Breast epithelium (tissue), 3 donors: ENCODE results near the gene ACRBP.

Experiments
- CTCF ChIP-seq, 3 donors: fragments of 450-650 bp; IDR thresholded peaks; one replicate each; pipeline ENCODE4 v1.5.1; 2016 to 2017; ENCODE audit warnings: antibody characterized with exemption in 3 of 3, mild to moderate bottlenecking in 3 of 3, moderate library complexity in 3 of 3
- POLR2A ChIP-seq: fragments of 450-650 bp; IDR thresholded peaks from one replicate; pipeline ENCODE4 v1.6.1; 2016; ENCODE audit warnings: antibody characterized with exemption, mild to moderate bottlenecking, moderate library complexity

DNA sequence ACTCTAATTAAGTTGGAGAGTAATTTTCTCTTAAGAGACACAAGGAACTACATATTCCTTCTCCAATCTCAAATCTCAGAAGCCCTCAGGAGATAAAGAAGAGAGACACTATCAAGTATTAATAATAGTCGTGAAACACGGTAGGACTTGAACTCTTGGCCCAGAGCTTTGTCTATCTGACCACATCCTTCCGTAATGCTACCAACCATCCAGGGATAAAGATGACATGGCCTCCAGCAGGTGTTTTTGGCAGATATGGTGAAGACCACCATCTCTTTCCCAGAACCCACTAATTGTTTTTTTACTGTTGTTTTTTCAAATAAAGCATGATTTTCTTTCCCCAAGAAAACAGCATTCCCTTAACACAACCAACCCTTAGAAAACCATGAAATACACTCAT lies 38.6 kb upstream of the ACRBP start:
- TF ChIP-seq POLR2A: no peak
- no peak for TF ChIP-seq CTCF (IDR thresholded peaks at IDR 0.05)
